NCI-H2107 treated with DMSO at 0.1 percent for 48 hours (cell line): ENCODE data around the gene MUC20.

Experiments
- DNase-seq: peaks from one replicate; lab custom pipeline; 2025; ENCODE audit not compliant: unreplicated experiment; lab: John Stamatoyannopoulos, UW

Gene MUC20

GRCh38 chr3:195754906-195755305 is 34.1 kb downstream of the MUC20 start:
- DNase-seq: no peak

- no peak for DNase-seq
These were observed 34.6 kb downstream of the MUC20 start for GRCh38 chr3:195755391-195755790.

GRCh38 chr3:195755791-195756676 is 35.3 kb downstream of the MUC20 start:
- no peak for DNase-seq

DNA sequence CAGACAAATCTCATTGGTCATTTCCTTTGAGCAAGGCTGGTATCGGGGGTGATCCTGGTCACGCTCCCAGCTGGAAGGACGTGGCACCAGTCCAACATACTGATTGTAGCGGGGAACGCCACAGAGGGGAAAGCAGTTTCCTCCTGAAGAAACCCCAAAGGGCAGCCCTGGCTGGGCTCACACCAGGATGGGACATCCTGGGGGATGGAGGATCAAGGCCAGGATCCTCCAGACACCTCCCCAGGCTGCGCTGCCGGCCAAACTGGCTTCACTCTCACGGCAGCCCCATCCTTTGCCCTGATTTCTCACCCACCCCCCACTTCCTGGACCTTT is 36.6 kb downstream of the MUC20 start:
- no peak for DNase-seq

DNA sequence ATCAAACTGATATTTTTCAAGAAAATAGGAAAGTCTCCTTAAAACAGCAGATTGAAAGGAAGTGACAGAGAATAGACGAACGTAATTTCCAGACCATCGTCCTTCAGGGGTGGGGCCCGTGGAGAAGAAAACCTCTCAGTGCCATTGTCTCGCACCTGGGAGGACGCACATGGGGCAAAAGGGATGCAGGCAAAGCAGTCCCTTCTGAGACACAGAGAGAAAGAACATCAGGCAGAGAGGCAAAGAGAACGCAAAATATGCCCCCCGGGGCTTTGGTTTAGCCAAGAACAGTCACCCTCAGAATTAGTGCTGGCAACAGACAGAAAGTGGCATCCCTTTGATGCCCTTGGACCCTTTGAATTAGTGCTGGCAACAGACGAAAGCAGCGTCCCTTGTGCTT is 37.0 kb downstream of the MUC20 start:
- no peak for DNase-seq

DNA sequence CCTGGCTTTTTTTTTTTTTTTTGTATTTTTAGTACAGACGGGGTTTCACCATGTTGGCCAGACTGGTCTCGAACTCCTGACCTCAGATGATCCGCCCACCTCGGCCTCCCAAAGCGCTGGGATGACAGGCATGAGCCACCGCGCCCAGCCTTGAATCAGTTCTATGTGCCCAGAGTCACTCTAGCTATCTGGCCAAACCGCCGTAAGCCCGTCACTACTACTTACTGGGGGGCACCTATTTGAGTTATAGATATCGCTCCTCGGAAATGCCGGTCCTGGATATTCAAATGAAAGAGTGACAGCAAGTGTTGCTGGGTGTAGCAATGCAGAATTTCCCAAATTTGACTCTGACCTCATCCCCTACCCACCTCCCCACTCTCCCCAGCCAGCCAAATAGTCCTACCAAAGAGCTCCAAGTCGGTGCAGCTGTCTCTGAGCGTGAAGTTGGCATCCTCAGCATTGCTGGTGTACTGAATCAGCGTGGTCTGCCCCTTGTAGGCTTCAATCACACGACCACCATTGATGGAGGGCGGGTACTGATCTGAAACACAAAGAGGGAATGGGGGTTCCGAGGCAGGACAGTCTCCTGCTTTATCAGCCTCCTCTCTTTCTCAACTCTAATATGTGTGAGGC is 38.1 kb downstream of the MUC20 start:
- DNase-seq: no peak

- DNase-seq: no peak
These were observed 39.8 kb downstream of the MUC20 start for GRCh38 chr3:195760345-195761122.

DNA sequence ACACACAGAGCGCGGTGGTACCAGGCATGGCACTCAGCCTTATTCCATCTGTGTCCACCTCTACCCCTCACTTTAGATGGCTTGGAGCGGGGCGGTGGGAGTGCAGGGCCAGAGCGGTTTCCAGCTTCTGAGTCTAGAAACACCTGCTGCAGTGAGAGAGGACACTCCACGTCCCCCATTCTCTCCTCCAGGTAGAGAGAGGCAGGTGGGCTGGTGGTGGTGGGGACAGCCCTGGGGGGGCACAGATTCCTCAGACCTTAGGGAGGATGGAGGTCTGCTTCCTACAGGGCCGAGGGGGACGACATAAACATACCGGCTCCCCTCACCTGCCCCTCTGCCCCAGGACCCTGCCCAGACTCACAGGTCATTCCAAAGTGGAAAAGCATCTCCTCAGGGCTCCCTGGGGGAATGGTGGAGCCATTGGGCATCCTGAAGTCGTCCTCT is 40.4 kb downstream of the MUC20 start:
- no peak for DNase-seq

DNA sequence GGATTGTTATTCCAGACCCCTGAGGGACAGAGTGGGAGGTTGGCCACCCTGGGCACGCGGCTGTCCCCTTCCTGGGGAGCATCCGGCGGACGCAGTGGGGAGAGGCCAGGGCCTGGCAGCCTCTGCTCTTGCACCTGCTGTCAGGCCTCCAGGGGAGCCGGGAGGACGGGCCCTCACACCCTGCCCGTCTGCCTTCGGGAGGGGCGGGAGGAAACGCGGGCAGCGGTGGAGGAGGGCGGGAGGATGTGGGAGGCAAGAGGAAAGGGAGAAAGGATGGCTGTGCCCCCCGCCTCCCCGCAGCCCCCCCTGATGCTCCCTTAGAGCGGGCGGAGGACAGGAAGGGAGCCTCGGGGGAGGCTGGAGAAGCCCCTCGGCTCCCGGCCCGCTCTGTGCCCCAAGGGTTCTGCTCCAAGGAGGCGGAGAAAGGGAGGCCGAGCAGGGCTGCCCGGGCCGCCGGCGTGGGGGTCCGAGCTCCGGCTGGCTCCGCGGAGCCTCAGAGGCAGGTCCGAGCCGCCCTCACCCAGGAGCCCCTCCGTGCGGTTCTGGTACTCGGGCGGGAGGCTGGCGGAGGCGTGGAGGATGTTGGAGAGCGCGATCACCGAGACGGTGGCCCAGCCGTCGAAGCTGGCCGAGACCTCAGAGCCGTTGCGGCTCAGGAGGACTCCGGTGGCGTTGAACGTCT is 40.9 kb downstream of the MUC20 start:
- DNase-seq: no peak

DNA sequence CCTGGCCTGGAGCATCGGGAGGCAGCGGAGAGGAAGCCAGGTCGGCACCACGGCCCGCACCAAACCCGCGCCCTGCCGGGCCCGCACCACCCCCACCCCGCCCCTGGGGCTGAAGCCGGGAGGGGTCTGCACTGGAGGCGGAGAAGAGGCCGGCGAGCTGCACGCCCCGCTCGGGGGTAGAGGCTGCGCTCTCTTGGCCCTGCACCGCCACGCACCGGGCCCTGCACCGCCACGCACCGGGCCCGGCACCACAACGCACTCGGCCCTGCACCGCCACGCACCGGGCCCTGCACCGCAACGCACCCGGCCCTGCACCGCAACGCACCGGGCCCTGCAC is 41.4 kb downstream of the MUC20 start:
- no peak for DNase-seq

DNA sequence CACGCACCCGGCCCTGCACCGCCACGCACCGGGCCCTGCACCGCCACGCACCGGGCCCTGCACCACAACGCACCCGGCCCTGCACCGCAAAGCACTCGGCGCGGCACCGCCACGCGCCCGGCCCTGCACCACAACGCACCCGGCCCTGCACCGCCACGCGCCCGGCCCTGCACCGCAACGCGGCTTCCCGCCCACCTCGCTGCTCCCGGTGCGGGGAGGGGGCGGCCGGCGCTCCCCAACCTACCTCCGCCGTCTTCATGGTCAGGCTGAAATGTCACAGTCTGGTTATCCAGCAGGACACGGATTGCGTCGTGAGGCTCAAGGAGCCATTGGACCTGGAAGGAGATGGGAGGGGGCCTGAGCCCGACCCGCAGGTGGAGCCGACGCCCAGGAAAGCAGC is 41.8 kb downstream of the MUC20 start:
- DNase-seq: no peak

DNA sequence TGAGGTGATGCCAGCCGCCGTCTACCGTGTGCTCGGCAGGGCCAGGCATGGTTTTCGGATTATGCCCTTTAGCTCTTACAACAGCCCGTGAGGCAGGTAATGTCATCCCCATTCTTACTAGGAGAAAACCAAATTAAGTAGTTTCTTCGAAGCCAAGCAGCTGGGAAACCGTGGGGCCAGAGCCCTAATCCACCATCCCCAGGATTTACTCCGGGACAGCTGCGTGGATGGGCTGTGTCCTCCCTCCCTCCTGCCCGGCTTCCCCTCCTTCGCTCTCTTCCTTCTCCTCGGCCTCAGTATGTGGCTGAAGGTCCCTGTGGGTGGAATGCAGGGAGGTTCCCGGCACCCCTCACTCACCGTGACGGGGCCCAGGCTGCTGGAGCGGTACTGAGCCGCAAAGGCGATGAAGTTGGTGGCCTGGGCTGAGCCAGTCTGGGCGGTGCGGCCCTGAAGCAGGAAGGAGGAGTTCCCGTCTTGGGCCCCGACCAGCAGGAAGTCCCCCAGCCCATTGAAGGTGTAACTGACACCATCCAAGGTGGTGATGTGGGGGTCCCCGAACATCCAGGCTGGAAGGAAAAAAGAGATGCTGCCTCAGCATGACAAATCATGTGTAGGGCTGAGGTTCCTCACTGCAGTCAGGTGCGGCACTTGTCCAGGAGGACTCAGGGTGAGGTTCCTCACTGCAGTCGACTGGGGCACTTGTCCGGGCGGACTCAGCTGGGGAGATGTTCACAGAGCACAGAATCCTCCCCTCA is 42.5 kb downstream of the MUC20 start:
- DNase-seq: no peak

DNA sequence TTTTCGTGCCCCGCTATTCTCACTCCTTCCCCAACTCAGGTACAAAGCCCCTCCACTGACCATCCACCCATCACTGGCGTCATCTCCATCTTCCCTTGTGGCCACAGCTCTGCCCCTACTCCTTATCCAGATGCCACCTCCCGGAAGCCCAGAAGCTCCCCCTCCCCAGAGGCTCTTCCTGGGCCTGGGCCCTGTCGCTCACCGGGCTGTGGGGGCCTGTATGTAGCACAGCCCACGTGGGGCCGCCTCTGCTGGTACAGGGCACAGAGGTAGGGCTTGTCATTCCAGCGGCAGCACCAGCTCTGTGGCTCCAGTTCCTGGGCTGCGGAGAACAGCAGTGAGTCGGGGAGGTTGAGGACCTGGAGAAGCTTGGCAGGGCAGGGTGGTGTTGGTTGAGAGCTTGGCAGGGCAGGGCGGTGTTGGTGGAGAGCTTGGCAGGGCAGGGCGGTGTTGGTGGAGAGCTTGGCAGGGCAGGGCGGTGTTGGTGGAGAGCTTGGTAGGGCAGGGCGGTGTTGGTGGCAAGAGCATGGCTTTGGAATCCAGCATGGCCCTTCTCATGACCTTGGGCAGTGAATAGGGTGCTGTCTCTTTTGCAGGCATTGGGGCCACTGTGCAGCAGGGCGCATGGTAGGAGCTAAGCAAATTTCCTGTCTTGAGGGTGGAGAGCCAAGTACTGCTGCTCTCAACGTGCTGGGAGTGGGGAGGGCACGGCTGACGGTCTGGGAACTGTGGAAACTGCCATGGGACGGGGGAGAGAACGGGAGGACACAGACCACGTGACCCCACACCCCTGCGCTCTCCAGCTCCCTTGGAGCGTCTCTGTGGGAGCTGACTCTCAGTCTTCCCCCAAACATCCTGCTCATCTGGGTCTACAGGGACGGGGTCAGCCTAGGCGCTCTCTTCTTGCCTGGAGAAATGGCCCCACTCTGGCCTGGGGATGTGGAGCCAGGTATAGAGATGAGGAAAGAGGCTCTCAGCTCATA is 43.4 kb downstream of the MUC20 start:
- DNase-seq: no peak

GRCh38 chr3:195764961-195765706 is 44.4 kb downstream of the MUC20 start:
- DNase-seq: no peak

DNA sequence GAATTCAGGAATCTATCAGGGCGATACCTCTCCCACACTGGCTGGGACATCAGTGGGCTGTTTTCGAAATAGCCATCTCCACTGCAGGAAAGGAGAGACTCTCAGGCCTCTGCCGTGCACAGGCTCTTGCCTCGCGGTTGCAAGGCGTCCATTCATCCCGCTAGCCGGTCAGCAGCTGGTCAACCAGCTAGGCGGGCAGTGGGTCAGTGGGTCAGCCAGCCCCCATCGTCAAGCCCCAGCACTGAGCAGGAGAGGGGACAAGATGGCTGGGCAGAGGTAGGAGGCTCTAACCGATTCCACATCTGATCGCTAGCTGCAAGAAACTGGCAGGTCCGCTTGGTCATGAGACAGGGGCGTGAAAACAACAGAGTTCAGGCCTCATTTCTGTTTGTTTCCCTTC is 45.9 kb downstream of the MUC20 start:
- DNase-seq: no peak

DNA sequence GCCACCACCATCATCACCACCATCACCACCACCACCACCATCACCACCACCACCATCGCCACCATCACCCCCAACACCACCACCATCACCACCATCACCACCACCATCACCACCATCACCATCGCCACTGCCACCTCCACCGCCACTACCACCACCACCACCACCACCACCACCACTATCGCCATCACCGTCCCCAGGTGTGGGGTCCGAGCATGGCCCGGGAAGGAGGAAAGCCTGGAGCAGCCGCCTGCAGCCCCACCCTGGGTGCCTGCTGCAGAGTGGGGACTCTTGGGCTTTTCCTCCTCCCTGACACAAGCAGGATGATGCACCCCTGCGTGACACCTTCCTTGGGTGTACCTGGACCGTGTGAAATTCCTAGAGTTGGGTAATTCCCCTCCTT is 47.0 kb downstream of the MUC20 start:
- DNase-seq: no peak

DNA sequence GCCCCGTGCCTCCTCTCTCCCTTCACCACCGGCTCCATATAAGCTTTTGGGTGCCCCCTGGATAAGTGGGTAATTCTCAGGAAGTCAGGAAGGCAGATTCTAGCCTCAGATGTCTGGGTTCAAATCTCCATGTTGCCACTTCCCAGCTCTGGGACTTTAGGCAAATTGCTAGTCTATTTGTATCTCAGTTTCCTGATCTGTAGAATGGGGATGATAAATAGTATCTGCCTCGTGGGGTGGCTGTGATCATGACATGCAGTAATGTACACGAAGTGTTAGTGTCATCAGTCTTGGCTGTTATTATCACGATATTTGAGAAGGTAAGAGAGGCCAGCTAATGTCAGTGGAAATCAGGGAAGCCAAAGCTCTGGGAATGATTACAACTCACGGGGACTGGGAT is 47.6 kb downstream of the MUC20 start:
- no peak for DNase-seq

DNA sequence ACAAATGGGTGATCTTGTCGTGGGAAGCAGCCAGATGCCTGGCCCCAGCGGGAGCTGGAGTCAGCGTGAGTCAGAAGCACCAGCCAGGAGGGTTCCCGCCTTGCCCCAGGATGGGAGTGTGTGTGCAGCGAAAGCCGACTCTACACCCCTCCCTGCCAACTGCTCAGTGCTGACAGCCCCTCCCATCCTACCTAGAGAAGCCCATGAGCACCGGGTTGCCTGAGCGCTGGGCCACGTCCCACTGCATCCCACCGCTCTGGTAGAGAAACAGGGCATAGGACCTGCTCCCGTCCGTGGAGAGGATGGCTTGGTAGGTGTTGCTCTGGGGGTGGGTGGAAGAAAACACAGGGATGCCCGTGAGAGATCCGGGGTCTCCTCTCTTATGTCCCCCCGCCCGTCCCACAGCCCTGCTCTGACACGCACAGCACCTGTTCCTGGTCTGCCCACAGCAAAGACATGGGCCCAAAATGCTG is 48.1 kb downstream of the MUC20 start:
- DNase-seq: no peak

DNA sequence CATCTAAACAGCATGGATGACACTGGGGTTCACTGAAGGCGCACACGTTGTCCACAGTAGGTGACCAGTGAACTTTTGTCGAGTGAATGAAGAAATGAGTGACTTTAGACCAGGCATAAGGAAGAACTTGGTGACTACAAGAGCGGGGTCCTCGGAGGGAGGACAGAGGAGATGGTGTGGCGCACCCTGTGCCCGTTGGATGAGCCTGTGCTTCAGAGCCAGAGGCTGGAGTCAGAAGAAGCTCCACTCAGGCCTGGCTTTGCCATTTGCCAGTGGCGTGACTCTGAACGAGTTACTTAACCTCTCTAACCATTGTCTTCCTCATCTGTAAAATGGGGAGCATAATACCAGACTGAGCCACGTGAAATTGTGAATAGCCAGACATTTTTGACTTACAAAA is 48.8 kb downstream of the MUC20 start:
- no peak for DNase-seq
